Globus pallidus (tissue), 1 donor: Measurements from ENCODE around the gene MTHFD2.

Experiments
- DNase-seq: peaks from one replicate; pipeline ENCODE4 v3.0.0-alpha.2; 2015; ENCODE audit warnings: low spot score

The MTHFD2 gene

GRCh38 chr2:74267068-74267467 lies 68.7 kb downstream of the MTHFD2 start:
- DNase-seq = no peak
